ENCODE results near the gene GPANK1. TPM values are rescaled to one million over a fixed set of nuclear protein-coding genes. Genes with fewer than 3 reads are reported as not detected.

Gene GPANK1
- total and polyA plus RNA-seq, 2 donors (not counting 1 experiment from before 2014, with no cell fraction given): 13.1 to 15.0 TPM

GRCh38 chr6:31691564-31692108, 26.8 kb upstream of the GPANK1 start:
- no peaks in the 10 kb centered on the region for H3K79me2 ChIP-seq (ENCODE audit: control insufficient read depth, insufficient read depth, low read length)
- no peak overlapping the region for H3K27ac ChIP-seq (ENCODE audit: insufficient read depth, low read length)
- H3K4me1 ChIP-seq (ENCODE audit: control insufficient read depth, extremely low read depth, insufficient read depth, low read length): no peaks in the 10 kb centered on the region
- no peaks in the 10 kb centered on the region for H3K9me3 ChIP-seq (ENCODE audit: control insufficient read depth, insufficient read depth, low read depth, low read length)
- no peak overlapping the region for H3K9ac ChIP-seq (ENCODE audit: insufficient read depth, low read length)
- H4K20me1 ChIP-seq (ENCODE audit: control insufficient read depth, extremely low read depth, insufficient read depth, low read length): no peaks in the 10 kb centered on the region
- no peak for DNase-seq (ENCODE audit: low read depth in 2 of 2)
- TF ChIP-seq EZH2 (IDR thresholded peaks at IDR 0.05; ENCODE audit: low read length, missing control alignments): no peak
- TF ChIP-seq, protein P1, sequence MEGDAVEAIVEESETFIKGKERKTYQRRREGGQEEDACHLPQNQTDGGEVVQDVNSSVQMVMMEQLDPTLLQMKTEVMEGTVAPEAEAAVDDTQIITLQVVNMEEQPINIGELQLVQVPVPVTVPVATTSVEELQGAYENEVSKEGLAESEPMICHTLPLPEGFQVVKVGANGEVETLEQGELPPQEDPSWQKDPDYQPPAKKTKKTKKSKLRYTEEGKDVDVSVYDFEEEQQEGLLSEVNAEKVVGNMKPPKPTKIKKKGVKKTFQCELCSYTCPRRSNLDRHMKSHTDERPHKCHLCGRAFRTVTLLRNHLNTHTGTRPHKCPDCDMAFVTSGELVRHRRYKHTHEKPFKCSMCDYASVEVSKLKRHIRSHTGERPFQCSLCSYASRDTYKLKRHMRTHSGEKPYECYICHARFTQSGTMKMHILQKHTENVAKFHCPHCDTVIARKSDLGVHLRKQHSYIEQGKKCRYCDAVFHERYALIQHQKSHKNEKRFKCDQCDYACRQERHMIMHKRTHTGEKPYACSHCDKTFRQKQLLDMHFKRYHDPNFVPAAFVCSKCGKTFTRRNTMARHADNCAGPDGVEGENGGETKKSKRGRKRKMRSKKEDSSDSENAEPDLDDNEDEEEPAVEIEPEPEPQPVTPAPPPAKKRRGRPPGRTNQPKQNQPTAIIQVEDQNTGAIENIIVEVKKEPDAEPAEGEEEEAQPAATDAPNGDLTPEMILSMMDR (conservative IDR thresholded peaks at IDR 0.05 in 1 of 2, IDR thresholded peaks at IDR 0.05 in 1 of 2; ENCODE audit: low read depth in 1 of 2, low read length in 2 of 2): no peak
- peaks cover 31% of the 10 kb centered on the region for H3K36me3 ChIP-seq (ENCODE audit: control insufficient read depth, insufficient read depth, low read length)
- H3K4me3 ChIP-seq (replicated peaks in 1 of 4; ENCODE audit: control extremely low read depth in 1 of 4, insufficient read depth in 1 of 4, low read depth in 3 of 4, low read length in 4 of 4): no peak overlapping the region
- H2AFZ ChIP-seq (ENCODE audit: low read length): no peak overlapping the region
- H3K27me3 ChIP-seq (ENCODE audit: control insufficient read depth, insufficient read depth, low read length): no peaks in the 10 kb centered on the region
- H3K4me2 ChIP-seq (ENCODE audit: extremely low read depth, insufficient read depth, low read length): no peak overlapping the region

DNA sequence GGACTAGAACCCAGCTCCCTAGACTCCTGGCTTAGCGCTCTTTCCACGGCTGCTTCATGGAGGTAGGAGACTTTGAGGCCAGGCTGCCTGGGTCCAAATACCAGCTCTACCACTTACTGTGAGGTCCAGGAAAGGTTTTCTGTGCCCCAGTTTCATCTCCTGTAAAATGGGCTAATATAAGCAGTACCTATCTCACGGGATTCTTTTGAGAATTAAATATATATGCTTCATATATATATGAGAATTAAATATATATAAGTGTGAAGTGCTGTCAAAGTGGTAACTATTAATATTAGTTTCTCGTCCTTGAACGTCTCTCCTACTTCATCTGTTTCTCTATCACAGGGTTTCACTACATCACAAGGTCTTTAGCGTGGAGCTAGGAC, 26.3 kb upstream of the GPANK1 start:
- TF ChIP-seq EZH2 (IDR thresholded peaks at IDR 0.05; ENCODE audit: low read length, missing control alignments): no peak
- TF ChIP-seq, protein P1 (conservative IDR thresholded peaks at IDR 0.05 in 1 of 2, IDR thresholded peaks at IDR 0.05 in 1 of 2; ENCODE audit: low read depth in 1 of 2, low read length in 2 of 2): no peak
- Histone ChIP-seq H3K4me1 (ENCODE audit: control insufficient read depth, extremely low read depth, insufficient read depth, low read length) (no peaks in the 10 kb centered on the region), H3K36me3 (ENCODE audit: control insufficient read depth, insufficient read depth, low read length) (peaks cover 34% of the 10 kb centered on the region)

DNA sequence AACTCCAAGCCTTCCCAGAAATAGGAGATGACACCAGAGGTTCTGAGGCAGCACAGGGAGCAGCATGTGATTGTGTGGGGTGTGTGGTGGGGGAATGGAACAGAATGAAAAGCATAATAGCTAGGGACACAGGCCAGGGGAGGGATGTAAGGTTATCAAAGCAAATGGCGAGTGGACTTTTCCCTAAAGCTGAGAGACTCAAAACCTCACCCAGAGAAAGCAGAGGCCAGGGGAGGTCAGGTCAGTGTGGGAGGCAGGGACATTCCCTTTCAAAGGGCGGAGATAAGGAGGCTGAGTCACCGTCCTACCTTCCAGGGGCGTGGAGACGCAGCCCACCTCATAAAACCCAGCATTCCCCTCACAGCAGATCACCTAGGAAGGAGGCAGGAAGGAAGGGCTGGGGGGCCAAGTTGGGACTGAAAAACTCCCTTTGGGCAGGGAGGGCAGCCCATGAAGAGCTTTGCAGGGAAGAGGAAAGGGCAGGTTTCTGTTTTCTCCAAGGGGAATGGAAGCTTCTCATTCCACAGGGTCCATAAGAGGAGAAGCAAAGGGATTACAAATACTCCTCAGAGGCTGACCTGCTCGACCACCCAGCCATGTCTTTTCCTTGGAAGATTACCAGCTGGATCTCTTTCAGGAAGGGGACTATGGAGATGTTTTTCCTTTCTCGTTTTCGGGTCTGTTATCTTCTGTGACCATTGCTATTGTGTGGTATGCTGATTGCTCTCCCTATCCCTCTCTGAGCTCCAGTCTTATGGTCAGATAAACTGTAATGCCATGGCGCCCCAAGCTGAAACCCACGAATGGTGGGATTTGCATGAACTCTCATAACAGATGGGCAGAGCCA, 25.7 kb upstream of the GPANK1 start:
- H3K79me2 ChIP-seq (ENCODE audit: control insufficient read depth, insufficient read depth, low read length): no peaks in the 10 kb centered on the region
- H3K27me3 ChIP-seq (ENCODE audit: control insufficient read depth, insufficient read depth, low read length): no peaks in the 10 kb centered on the region
- H3K36me3 ChIP-seq (ENCODE audit: control insufficient read depth, insufficient read depth, low read length): peaks cover 36% of the 10 kb centered on the region
- no peak overlapping the region for H3K9ac ChIP-seq (ENCODE audit: insufficient read depth, low read length)
- H3K4me3 ChIP-seq (replicated peaks in 1 of 4; ENCODE audit: control extremely low read depth in 1 of 4, insufficient read depth in 1 of 4, low read depth in 3 of 4, low read length in 4 of 4): no peak overlapping the region
- DNase-seq (ENCODE audit: low read depth in 2 of 2): no peak
- no peaks in the 10 kb centered on the region for H4K20me1 ChIP-seq (ENCODE audit: control insufficient read depth, extremely low read depth, insufficient read depth, low read length)
- TF ChIP-seq, protein P1 (conservative IDR thresholded peaks at IDR 0.05 in 1 of 2, IDR thresholded peaks at IDR 0.05 in 1 of 2; ENCODE audit: low read depth in 1 of 2, low read length in 2 of 2): no peak
- no peak for TF ChIP-seq EZH2 (IDR thresholded peaks at IDR 0.05; ENCODE audit: low read length, missing control alignments)
- H3K9me3 ChIP-seq (ENCODE audit: control insufficient read depth, insufficient read depth, low read depth, low read length): no peaks in the 10 kb centered on the region
- H3K4me2 ChIP-seq (ENCODE audit: extremely low read depth, insufficient read depth, low read length): no peak overlapping the region
- H2AFZ ChIP-seq (ENCODE audit: low read length): no peak overlapping the region
- H3K4me1 ChIP-seq (ENCODE audit: control insufficient read depth, extremely low read depth, insufficient read depth, low read length): no peaks in the 10 kb centered on the region
- no peak overlapping the region for H3K27ac ChIP-seq (ENCODE audit: insufficient read depth, low read length)

More for the DNA sequence above, 26.3 kb upstream of the GPANK1 start:
- Histone ChIP-seq H3K27me3 (ENCODE audit: control insufficient read depth, insufficient read depth, low read length) (no peaks in the 10 kb centered on the region), H4K20me1 (ENCODE audit: control insufficient read depth, extremely low read depth, insufficient read depth, low read length) (no peaks in the 10 kb centered on the region), H3K27ac (ENCODE audit: insufficient read depth, low read length) (no peak overlapping the region), H3K4me3 (replicated peaks in 1 of 4; ENCODE audit: control extremely low read depth in 1 of 4, insufficient read depth in 1 of 4, low read depth in 3 of 4, low read length in 4 of 4) (no peak overlapping the region), H2AFZ (ENCODE audit: low read length) (no peak overlapping the region), H3K9me3 (ENCODE audit: control insufficient read depth, insufficient read depth, low read depth, low read length) (no peaks in the 10 kb centered on the region), H3K79me2 (ENCODE audit: control insufficient read depth, insufficient read depth, low read length) (no peaks in the 10 kb centered on the region), H3K4me2 (ENCODE audit: extremely low read depth, insufficient read depth, low read length) (no peak overlapping the region), H3K9ac (ENCODE audit: insufficient read depth, low read length) (no peak overlapping the region)
- DNase-seq (ENCODE audit: low read depth in 2 of 2): no peak
